ENCODE data around the gene GTF3C2. TPM values are rescaled to one million over a fixed set of nuclear protein-coding genes. Genes with fewer than 3 reads are reported as not detected.

The GTF3C2 gene
- total and polyA plus RNA-seq, 2 of the 13 experiments (the other 11 are each of a cell fraction or from before 2014, with no cell fraction given), result 77.5 to 130 TPM

DNA sequence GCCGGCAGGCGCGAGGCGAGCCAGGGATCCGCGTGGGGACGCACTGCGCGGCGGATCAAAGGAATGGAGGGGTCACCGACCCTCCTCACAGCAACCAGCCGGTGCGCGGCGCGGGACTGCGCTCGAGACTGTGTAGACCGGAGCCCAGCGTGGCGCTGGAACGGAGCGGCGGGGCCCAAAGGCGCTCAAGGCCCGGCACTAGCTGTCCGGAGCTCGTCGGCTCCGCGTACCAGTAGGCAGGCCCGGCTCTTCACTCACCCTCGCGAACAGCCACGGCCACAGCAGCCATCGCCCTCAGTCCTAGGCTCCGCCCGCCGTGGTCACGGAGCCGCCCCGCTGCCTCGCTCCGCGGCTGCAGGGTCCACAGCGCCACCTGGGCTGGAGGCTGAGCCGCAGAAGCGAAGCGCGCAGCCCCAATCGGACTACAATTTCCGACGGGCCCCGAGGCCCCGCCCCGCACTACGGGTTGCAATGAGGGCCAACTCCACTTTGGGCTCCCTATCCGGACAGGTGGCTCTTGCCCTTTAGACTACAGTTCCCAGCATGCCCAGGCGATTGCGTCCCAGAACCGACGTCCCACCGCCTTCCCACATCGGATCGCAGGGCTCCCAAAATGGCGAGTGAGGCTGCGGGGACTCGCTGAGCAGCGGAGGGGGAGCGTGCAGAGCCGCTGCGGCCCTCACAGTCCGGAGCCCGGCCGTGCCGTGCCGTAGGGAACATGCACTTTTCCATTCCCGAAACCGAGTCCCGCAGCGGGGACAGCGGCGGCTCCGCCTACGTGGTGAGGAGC lies 13.7 kb upstream of the GTF3C2 start, which contains the start of the genes EIF2B4 and SNX17 (continued):
- TF ChIP-seq, protein P1, sequence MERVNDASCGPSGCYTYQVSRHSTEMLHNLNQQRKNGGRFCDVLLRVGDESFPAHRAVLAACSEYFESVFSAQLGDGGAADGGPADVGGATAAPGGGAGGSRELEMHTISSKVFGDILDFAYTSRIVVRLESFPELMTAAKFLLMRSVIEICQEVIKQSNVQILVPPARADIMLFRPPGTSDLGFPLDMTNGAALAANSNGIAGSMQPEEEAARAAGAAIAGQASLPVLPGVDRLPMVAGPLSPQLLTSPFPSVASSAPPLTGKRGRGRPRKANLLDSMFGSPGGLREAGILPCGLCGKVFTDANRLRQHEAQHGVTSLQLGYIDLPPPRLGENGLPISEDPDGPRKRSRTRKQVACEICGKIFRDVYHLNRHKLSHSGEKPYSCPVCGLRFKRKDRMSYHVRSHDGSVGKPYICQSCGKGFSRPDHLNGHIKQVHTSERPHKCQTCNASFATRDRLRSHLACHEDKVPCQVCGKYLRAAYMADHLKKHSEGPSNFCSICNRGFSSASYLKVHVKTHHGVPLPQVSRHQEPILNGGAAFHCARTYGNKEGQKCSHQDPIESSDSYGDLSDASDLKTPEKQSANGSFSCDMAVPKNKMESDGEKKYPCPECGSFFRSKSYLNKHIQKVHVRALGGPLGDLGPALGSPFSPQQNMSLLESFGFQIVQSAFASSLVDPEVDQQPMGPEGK (CRISPR knock-in tag; IDR thresholded peaks at IDR 0.05), result peak; percentile 73
- TF ChIP-seq ZNF317 (CRISPR knock-in tag; IDR thresholded peaks at IDR 0.05) (peak; percentile 88), HCFC1 (IDR thresholded peaks at IDR 0.05; ENCODE audit: low read depth, low read length) (peak; percentile 99), ZNF563 (CRISPR knock-in tag; IDR thresholded peaks at IDR 0.05) (peak; percentile 38), ZNF552 (CRISPR knock-in tag; IDR thresholded peaks at IDR 0.05; ENCODE audit: borderline replicate concordance) (0 out of 2 replicates have a peak, but pooled peaks have one; percentile 11), DPF2 (CRISPR knock-in tag; IDR thresholded peaks at IDR 0.05; ENCODE audit: borderline replicate concordance, low read depth) (0 out of 2 replicates have a peak, but pooled peaks have one; percentile 14), HMG20B (CRISPR knock-in tag; conservative IDR thresholded peaks at IDR 0.05) (peak; percentile 12; the same call in 1 of the 2 replicates), ZBTB42 (CRISPR knock-in tag; IDR thresholded peaks at IDR 0.05) (0 out of 2 replicates have a peak, but pooled peaks have one; percentile 15), JARID2 (CRISPR knock-in tag; IDR thresholded peaks at IDR 0.05; ENCODE audit: insufficient replicate concordance) (no peak), SSRP1 (CRISPR knock-in tag; IDR thresholded peaks at IDR 0.05) (peak; percentile 86; the same call in 1 of the 2 replicates), ZSCAN21 (CRISPR knock-in tag; IDR thresholded peaks at IDR 0.05; ENCODE audit: borderline replicate concordance) (peak; percentile 18; the same call in 1 of the 2 replicates), ZNF34 (CRISPR knock-in tag; IDR thresholded peaks at IDR 0.05; ENCODE audit: borderline replicate concordance) (peak; percentile 1; the same call in 1 of the 2 replicates), ZNF550 (CRISPR knock-in tag; IDR thresholded peaks at IDR 0.05; ENCODE audit: borderline replicate concordance) (peak; percentile 33; the same call in 1 of the 2 replicates), MXI1 (IDR thresholded peaks at IDR 0.05; ENCODE audit: borderline replicate concordance, low read depth, low read length) (peak; percentile 86), ZNF501 (CRISPR knock-in tag; IDR thresholded peaks at IDR 0.05) (peak; percentile 99), RARA (CRISPR knock-in tag; IDR thresholded peaks at IDR 0.05) (peak; percentile 28), FOXC1 (CRISPR knock-in tag; IDR thresholded peaks at IDR 0.05; ENCODE audit: borderline replicate concordance) (peak; percentile 97), TBP (CRISPR knock-in tag; IDR thresholded peaks at IDR 0.05) (no peak)
- TF ChIP-seq, protein P2, sequence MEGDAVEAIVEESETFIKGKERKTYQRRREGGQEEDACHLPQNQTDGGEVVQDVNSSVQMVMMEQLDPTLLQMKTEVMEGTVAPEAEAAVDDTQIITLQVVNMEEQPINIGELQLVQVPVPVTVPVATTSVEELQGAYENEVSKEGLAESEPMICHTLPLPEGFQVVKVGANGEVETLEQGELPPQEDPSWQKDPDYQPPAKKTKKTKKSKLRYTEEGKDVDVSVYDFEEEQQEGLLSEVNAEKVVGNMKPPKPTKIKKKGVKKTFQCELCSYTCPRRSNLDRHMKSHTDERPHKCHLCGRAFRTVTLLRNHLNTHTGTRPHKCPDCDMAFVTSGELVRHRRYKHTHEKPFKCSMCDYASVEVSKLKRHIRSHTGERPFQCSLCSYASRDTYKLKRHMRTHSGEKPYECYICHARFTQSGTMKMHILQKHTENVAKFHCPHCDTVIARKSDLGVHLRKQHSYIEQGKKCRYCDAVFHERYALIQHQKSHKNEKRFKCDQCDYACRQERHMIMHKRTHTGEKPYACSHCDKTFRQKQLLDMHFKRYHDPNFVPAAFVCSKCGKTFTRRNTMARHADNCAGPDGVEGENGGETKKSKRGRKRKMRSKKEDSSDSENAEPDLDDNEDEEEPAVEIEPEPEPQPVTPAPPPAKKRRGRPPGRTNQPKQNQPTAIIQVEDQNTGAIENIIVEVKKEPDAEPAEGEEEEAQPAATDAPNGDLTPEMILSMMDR (CRISPR knock-in tag; IDR thresholded peaks at IDR 0.05), result peak; percentile 100
- TF ChIP-seq, protein P3, sequence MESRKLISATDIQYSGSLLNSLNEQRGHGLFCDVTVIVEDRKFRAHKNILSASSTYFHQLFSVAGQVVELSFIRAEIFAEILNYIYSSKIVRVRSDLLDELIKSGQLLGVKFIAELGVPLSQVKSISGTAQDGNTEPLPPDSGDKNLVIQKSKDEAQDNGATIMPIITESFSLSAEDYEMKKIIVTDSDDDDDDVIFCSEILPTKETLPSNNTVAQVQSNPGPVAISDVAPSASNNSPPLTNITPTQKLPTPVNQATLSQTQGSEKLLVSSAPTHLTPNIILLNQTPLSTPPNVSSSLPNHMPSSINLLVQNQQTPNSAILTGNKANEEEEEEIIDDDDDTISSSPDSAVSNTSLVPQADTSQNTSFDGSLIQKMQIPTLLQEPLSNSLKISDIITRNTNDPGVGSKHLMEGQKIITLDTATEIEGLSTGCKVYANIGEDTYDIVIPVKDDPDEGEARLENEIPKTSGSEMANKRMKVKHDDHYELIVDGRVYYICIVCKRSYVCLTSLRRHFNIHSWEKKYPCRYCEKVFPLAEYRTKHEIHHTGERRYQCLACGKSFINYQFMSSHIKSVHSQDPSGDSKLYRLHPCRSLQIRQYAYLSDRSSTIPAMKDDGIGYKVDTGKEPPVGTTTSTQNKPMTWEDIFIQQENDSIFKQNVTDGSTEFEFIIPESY (CRISPR knock-in tag; IDR thresholded peaks at IDR 0.05), result peak; percentile 87
- TF ChIP-seq, protein P4, sequence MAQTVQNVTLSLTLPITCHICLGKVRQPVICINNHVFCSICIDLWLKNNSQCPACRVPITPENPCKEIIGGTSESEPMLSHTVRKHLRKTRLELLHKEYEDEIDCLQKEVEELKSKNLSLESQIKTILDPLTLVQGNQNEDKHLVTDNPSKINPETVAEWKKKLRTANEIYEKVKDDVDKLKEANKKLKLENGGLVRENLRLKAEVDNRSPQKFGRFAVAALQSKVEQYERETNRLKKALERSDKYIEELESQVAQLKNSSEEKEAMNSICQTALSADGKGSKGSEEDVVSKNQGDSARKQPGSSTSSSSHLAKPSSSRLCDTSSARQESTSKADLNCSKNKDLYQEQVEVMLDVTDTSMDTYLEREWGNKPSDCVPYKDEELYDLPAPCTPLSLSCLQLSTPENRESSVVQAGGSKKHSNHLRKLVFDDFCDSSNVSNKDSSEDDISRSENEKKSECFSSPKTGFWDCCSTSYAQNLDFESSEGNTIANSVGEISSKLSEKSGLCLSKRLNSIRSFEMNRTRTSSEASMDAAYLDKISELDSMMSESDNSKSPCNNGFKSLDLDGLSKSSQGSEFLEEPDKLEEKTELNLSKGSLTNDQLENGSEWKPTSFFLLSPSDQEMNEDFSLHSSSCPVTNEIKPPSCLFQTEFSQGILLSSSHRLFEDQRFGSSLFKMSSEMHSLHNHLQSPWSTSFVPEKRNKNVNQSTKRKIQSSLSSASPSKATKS (CRISPR knock-in tag; IDR thresholded peaks at IDR 0.05), result peak; percentile 96; the same call in 1 of the 2 replicates
